Keratinocyte (primary cell): ENCODE data around the gene NOP58.

Source experiments
- EZH2 ChIP-seq: IDR thresholded peaks from one replicate; pipeline ENCODE4 v1.6.1; 2012; ENCODE audit warnings: inconsistent platforms, mild to moderate bottlenecking, low read length, moderate library complexity
- TF ChIP-seq, protein P1 (sequence below), 3 experiments: IDR thresholded peaks in 1 of 3; conservative IDR thresholded peaks in 1 of 3; optimal IDR thresholded peaks in 1 of 3; 2 replicates in 2 of 3; 3 replicates in 1 of 3; pipeline versions ENCODE3 to v1.5.1; 2011; ENCODE audit warnings: low read length in 3 of 3, mild to moderate bottlenecking in 3 of 3, moderate library complexity in 2 of 3, control low read depth in 1 of 3, inconsistent platforms in 1 of 3; ENCODE audit not compliant: insufficient read depth in 2 of 3; ENCODE audit errors: extremely low read depth in 1 of 3

DNA sequence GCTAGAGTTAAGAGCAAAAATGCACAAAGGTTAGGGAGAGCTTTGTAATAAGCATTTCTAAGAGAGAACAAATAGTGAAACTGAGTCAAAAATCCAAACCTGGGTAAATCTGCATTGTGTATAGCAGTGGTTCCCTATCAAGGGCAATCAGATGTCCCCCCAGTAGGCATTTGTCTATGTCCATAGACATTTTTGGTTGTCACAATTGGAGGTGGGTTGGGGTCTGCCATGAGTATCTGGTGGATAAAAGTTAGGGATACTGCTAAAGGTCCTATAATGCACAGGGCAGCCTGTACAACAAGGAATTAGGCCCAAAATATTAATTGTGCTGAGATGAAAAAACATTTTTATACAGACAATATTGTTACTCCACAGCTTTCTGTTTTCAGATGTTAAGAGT is 21.0 kb downstream of the NOP58 start:
- TF ChIP-seq, protein P1, sequence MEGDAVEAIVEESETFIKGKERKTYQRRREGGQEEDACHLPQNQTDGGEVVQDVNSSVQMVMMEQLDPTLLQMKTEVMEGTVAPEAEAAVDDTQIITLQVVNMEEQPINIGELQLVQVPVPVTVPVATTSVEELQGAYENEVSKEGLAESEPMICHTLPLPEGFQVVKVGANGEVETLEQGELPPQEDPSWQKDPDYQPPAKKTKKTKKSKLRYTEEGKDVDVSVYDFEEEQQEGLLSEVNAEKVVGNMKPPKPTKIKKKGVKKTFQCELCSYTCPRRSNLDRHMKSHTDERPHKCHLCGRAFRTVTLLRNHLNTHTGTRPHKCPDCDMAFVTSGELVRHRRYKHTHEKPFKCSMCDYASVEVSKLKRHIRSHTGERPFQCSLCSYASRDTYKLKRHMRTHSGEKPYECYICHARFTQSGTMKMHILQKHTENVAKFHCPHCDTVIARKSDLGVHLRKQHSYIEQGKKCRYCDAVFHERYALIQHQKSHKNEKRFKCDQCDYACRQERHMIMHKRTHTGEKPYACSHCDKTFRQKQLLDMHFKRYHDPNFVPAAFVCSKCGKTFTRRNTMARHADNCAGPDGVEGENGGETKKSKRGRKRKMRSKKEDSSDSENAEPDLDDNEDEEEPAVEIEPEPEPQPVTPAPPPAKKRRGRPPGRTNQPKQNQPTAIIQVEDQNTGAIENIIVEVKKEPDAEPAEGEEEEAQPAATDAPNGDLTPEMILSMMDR (optimal IDR thresholded peaks at IDR 0.05 in 1 of 3, IDR thresholded peaks at IDR 0.05 in 1 of 3, conservative IDR thresholded peaks at IDR 0.05 in 1 of 3; ENCODE audit: extremely low read depth in 1 of 3, insufficient read depth in 2 of 3, low read length in 3 of 3), result no peak
- TF ChIP-seq EZH2, result no peak
